Stimulated activated CD4-positive, alpha-beta T cell treated with anti-CD3 and anti-CD28 coated beads, TNF-alpha, amount 100 ng/mL, for 24 hours (primary cell): ENCODE data around the gene EFNA4.

Experiments
- DNase-seq, 3 experiments: peaks; one replicate each; pipeline ENCODE4 v3.0.0-alpha.2; 2020; ENCODE audit warnings: low read depth in 3 of 3

EFNA4 gene

GRCh38 chr1:155033524-155033923 lies 30.0 kb upstream of the EFNA4 start, which contains the start of the genes DCST1 and DCST2:
DCST1 (plus strand) TSS chr1:155033824; CDS start chr1:155034037, 213 bp downstream.
DCST2 (minus strand) TSS chr1:155033781; CDS start chr1:155033701, 80 bp downstream.
- no peak for DNase-seq

GRCh38 chr1:155034318-155035208 lies 29.0 kb upstream of the EFNA4 start:
- no peak for DNase-seq

- DNase-seq: no peak
These were observed 27.6 kb upstream of the EFNA4 start for GRCh38 chr1:155035936-155036335.

GRCh38 chr1:155037043-155037442 lies 26.5 kb upstream of the EFNA4 start:
- DNase-seq: no peak

- no peak for DNase-seq
These were observed 25.6 kb upstream of the EFNA4 start for GRCh38 chr1:155037851-155038441.

GRCh38 chr1:155038602-155039307 lies 24.8 kb upstream of the EFNA4 start:
- DNase-seq: no peak

GRCh38 chr1:155039308-155039669 lies 24.3 kb upstream of the EFNA4 start:
- no peak for DNase-seq

GRCh38 chr1:155040358-155041093 lies 23.0 kb upstream of the EFNA4 start:
- no peak for DNase-seq

- DNase-seq: no peak
These were observed 20.8 kb upstream of the EFNA4 start for GRCh38 chr1:155042789-155043188.

- DNase-seq: no peak
These were observed 20.2 kb upstream of the EFNA4 start for GRCh38 chr1:155043301-155043702.

GRCh38 chr1:155043793-155044192 lies 19.7 kb upstream of the EFNA4 start:
- no peak for DNase-seq

GRCh38 chr1:155044365-155044764 lies 19.2 kb upstream of the EFNA4 start:
- no peak for DNase-seq

- peak in 1 of 3 experiments; percentile 50 for DNase-seq
These were observed 18.5 kb upstream of the EFNA4 start for GRCh38 chr1:155044812-155045657.

- no peak for DNase-seq
These were observed 14.8 kb upstream of the EFNA4 start for GRCh38 chr1:155048449-155049334.

GRCh38 chr1:155049651-155050559 lies 13.6 kb upstream of the EFNA4 start:
- no peak for DNase-seq

GRCh38 chr1:155050560-155051341 lies 12.8 kb upstream of the EFNA4 start, which contains the start of gene ADAM15:
ADAM15 (plus strand) TSS chr1:155051316; CDS start chr1:155051387, 71 bp downstream.
- DNase-seq: peak; percentile 62 to 77 (median 62)

GRCh38 chr1:155051342-155051776 lies 12.2 kb upstream of the EFNA4 start:
- DNase-seq: no peak
